ENCODE results near the gene LIPC. TPM values are rescaled to one million over a fixed set of nuclear protein-coding genes. Genes with fewer than 3 reads are reported as not detected.

Gene LIPC
- total and polyA plus RNA-seq, 2 of the 4 experiments (the other 2 are of a cell fraction): 0.07 TPM; not detected in 1

DNA sequence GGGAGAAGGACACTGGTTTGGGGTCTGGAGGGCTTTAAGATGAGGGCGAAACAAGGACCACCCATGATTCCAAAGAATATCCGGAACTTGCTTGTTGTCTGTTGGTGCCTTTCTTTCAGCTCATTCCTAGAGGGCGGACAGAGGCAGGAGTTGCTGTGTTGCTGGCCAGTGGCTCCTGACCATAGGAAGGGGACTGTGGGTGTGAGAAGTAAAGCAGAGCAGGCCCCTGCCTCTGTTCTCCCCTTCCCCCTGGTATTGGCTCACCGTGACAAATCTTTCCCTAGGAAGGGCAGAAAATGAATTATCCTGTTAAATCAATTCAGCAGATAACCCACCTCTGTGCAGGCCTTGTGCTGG lies 89.1 kb downstream of the LIPC start:
- H2AK9ac ChIP-seq (replicated peaks; ENCODE audit: low read depth, low read length, poor library complexity): peak overlapping the region; percentile 89
- H4K91ac ChIP-seq (ENCODE audit: insufficient read depth, low read depth, low read length): peak overlapping the region; percentile 78
- H3K27me3 ChIP-seq (ENCODE audit: control insufficient read depth, insufficient read depth, low read length): no peaks in the 10 kb centered on the region
- TF ChIP-seq MXI1 (IDR thresholded peaks at IDR 0.05; ENCODE audit: borderline replicate concordance, low read depth, low read length) (no peak), CHD1 (IDR thresholded peaks at IDR 0.05; ENCODE audit: low read depth, low read length) (no peak), MAZ (IDR thresholded peaks at IDR 0.05; ENCODE audit: borderline replicate concordance, low read depth, low read length) (no peak), RFX5 (IDR thresholded peaks at IDR 0.05; ENCODE audit: low read depth, low read length) (no peak), BHLHE40 (IDR thresholded peaks at IDR 0.05; ENCODE audit: low read depth, low read length) (no peak), FOS (IDR thresholded peaks at IDR 0.05; ENCODE audit: low read depth, low read length) (no peak), RCOR1 (IDR thresholded peaks at IDR 0.05; ENCODE audit: insufficient replicate concordance, low read length) (no peak), MAFK (IDR thresholded peaks at IDR 0.05; ENCODE audit: low read depth, low read length) (no peak), POLR2A (IDR thresholded peaks at IDR 0.05; ENCODE audit: low read depth, low read length) (no peak), CEBPB (IDR thresholded peaks at IDR 0.05; ENCODE audit: low read depth, low read length) (no peak), RAD21 (IDR thresholded peaks at IDR 0.05; ENCODE audit: low read length) (no peak)
- TF ChIP-seq, protein P1, sequence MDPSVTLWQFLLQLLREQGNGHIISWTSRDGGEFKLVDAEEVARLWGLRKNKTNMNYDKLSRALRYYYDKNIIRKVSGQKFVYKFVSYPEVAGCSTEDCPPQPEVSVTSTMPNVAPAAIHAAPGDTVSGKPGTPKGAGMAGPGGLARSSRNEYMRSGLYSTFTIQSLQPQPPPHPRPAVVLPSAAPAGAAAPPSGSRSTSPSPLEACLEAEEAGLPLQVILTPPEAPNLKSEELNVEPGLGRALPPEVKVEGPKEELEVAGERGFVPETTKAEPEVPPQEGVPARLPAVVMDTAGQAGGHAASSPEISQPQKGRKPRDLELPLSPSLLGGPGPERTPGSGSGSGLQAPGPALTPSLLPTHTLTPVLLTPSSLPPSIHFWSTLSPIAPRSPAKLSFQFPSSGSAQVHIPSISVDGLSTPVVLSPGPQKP (IDR thresholded peaks at IDR 0.05; ENCODE audit: borderline replicate concordance, low read depth, low read length): no peak
- TF ChIP-seq, protein P2, sequence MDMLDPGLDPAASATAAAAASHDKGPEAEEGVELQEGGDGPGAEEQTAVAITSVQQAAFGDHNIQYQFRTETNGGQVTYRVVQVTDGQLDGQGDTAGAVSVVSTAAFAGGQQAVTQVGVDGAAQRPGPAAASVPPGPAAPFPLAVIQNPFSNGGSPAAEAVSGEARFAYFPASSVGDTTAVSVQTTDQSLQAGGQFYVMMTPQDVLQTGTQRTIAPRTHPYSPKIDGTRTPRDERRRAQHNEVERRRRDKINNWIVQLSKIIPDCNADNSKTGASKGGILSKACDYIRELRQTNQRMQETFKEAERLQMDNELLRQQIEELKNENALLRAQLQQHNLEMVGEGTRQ (IDR thresholded peaks at IDR 0.05; ENCODE audit: low read depth, low read length): no peak
- TF ChIP-seq, protein P3, sequence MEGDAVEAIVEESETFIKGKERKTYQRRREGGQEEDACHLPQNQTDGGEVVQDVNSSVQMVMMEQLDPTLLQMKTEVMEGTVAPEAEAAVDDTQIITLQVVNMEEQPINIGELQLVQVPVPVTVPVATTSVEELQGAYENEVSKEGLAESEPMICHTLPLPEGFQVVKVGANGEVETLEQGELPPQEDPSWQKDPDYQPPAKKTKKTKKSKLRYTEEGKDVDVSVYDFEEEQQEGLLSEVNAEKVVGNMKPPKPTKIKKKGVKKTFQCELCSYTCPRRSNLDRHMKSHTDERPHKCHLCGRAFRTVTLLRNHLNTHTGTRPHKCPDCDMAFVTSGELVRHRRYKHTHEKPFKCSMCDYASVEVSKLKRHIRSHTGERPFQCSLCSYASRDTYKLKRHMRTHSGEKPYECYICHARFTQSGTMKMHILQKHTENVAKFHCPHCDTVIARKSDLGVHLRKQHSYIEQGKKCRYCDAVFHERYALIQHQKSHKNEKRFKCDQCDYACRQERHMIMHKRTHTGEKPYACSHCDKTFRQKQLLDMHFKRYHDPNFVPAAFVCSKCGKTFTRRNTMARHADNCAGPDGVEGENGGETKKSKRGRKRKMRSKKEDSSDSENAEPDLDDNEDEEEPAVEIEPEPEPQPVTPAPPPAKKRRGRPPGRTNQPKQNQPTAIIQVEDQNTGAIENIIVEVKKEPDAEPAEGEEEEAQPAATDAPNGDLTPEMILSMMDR (conservative IDR thresholded peaks at IDR 0.05; ENCODE audit: low read depth, low read length): no peak
- H3K18ac ChIP-seq (ENCODE audit: low read depth, low read length): peak overlapping the region; percentile 43; the same call in 1 of the 2 replicates
- intact Hi-C loops (cut with micrococcal nuclease) (no loop called here), dilution Hi-C loops (cut with HindIII; ENCODE audit: low sequenced_read_pairs, unreplicated experiment) (no loop called here), in situ Hi-C loops (cut with MboI; ENCODE audit: low sequenced_read_pairs) (no loop called here)
- WGBS, 2 experiments (ENCODE audit: extremely low coverage in 2 of 2, insufficient read length in 1 of 2): 85% methylated on average over 2 of the region's 4 CpGs; no CpG with 5 or more reads in 1 of the 2 experiments
- peaks cover 8% of the 10 kb centered on the region for H3K4me1 ChIP-seq (ENCODE audit: control insufficient read depth, insufficient read depth, low read length)
- no peaks in the 10 kb centered on the region for H3K79me1 ChIP-seq (ENCODE audit: low read depth in 1 of 2, low read length in 2 of 2)
- peak overlapping the region; percentile 78 for H2BK20ac ChIP-seq (ENCODE audit: low read depth, low read length)
- H3K9me1 ChIP-seq (ENCODE audit: insufficient read depth, low read length): peaks cover 18% of the 10 kb centered on the region
- peak overlapping the region; percentile 85 for H2AK5ac ChIP-seq (ENCODE audit: low read depth, low read length)
- H4K8ac ChIP-seq (ENCODE audit: low read depth in 2 of 2, low read length in 2 of 2): peak overlapping the region; percentile 54 to 73; a peak in 3 of 4 replicates
- BruUV-seq (replicated peaks): no TSS peak
- no peak overlapping the region for H3K27ac ChIP-seq (ENCODE audit: insufficient read depth, low read length)
- peak overlapping the region; percentile 91 for H2AFZ ChIP-seq (replicated peaks; ENCODE audit: low read length, poor library complexity)
- no peaks in the 10 kb centered on the region for H4K20me1 ChIP-seq (ENCODE audit: insufficient read depth, low read length)
- H3K36me3 ChIP-seq (ENCODE audit: control insufficient read depth, insufficient read depth, low read length): no peaks in the 10 kb centered on the region
- ChIA-PET POLR2A (ENCODE audit: unreplicated experiment) (no interaction called here), CTCF (no interaction called here)
- H3K14ac ChIP-seq (replicated peaks; ENCODE audit: low read depth, low read length): peak overlapping the region; percentile 69
- H3K4ac ChIP-seq (ENCODE audit: low read depth, low read length): peak overlapping the region; percentile 77
- H4K5ac ChIP-seq (ENCODE audit: low read depth, low read length): peak overlapping the region; percentile 27; the same call in 1 of the 2 replicates
- no peak overlapping the region for H3K4me2 ChIP-seq (ENCODE audit: low read depth, low read length)
- no peak overlapping the region for H3K56ac ChIP-seq (ENCODE audit: extremely low read depth, insufficient read depth, low read length)
- no peak overlapping the region for H3K9ac ChIP-seq (ENCODE audit: low read depth, low read length)
- H2BK15ac ChIP-seq (ENCODE audit: low read depth, low read length): peak overlapping the region; percentile 68; the same call in 2 of the 3 replicates
- H3K9me3 ChIP-seq (ENCODE audit: control insufficient read depth, insufficient read depth, low read length): no peaks in the 10 kb centered on the region
- H2BK5ac ChIP-seq (ENCODE audit: low read depth, low read length, poor library complexity, severe bottlenecking): no peak overlapping the region
- ATAC-seq (ENCODE audit: low read depth): no peak
- DNase-seq: no peak
- no peak overlapping the region for H3K4me3 ChIP-seq (ENCODE audit: insufficient read depth, low read depth, low read length)
- H3K23ac ChIP-seq (ENCODE audit: low read depth, low read length): no peak overlapping the region
- H2BK120ac ChIP-seq (ENCODE audit: low read depth, low read length): peak overlapping the region; percentile 89

All from IMR-90 (cell line).